Trophoblast cell (in vitro differentiated cells and primary cell): ENCODE results near the gene G0S2. TPM values are rescaled to one million over a fixed set of nuclear protein-coding genes. Genes with fewer than 3 reads are reported as not detected.

Experiments
- DNase-seq, 2 donors: peaks; one replicate each; pipeline ENCODE4 v3.0.0-alpha.2; 2016
- H2AFZ ChIP-seq: 2 replicates; pipeline ENCODE4 v1.6.1; 2013; ENCODE audit warnings: low read length, moderate library complexity, mild to moderate bottlenecking; ENCODE audit not compliant: insufficient read depth, poor library complexity
- H2AK5ac ChIP-seq: 2 replicates; pipeline ENCODE4 v1.6.1; 2013; ENCODE audit warnings: mild to moderate bottlenecking, low read length
- H2BK120ac ChIP-seq: 2 replicates; pipeline ENCODE4 v1.6.1; 2013; ENCODE audit warnings: low read length, mild to moderate bottlenecking, moderate library complexity; ENCODE audit not compliant: insufficient read depth, poor library complexity
- H2BK12ac ChIP-seq: 2 replicates; pipeline ENCODE4 v1.6.1; 2013; ENCODE audit warnings: mild to moderate bottlenecking, low read length, moderate library complexity
- H2BK5ac ChIP-seq: 2 replicates; pipeline ENCODE4 v1.6.1; 2013; ENCODE audit warnings: low read length, low read depth, moderate library complexity, mild to moderate bottlenecking; ENCODE audit not compliant: poor library complexity
- H3K14ac ChIP-seq: 2 replicates; pipeline ENCODE4 v1.6.1; 2013; ENCODE audit warnings: mild to moderate bottlenecking, low read length
- H3K18ac ChIP-seq: 2 replicates; pipeline ENCODE4 v1.6.1; 2013; ENCODE audit warnings: mild to moderate bottlenecking, low read length
- H3K23ac ChIP-seq: 2 replicates; pipeline ENCODE4 v1.6.1; 2013; ENCODE audit warnings: low read length
- H3K27ac ChIP-seq: 2 replicates; pipeline ENCODE4 v1.5.1; 2013; ENCODE audit warnings: low read depth, mild to moderate bottlenecking, inconsistent platforms, low read length, moderate library complexity
- H3K27me3 ChIP-seq: 2 replicates; pipeline ENCODE4 v1.6.1; 2013; ENCODE audit warnings: inconsistent platforms, mild to moderate bottlenecking, low read length, moderate library complexity; ENCODE audit not compliant: insufficient read depth
- H3K36me3 ChIP-seq, 2 experiments: 1 replicate in 1 of 2; 2 replicates in 1 of 2; pipeline ENCODE4 v1.6.1; 2013; ENCODE audit warnings: low read length in 2 of 2, mild to moderate bottlenecking in 2 of 2, moderate library complexity in 1 of 2; ENCODE audit not compliant: insufficient read depth in 2 of 2, control insufficient read depth in 1 of 2
- H3K4ac ChIP-seq: 2 replicates; pipeline ENCODE4 v1.6.1; 2013; ENCODE audit warnings: low read depth, mild to moderate bottlenecking, low read length, moderate library complexity
- H3K4me1 ChIP-seq, 2 experiments: 1 replicate in 1 of 2; 2 replicates in 1 of 2; pipeline ENCODE4 v1.6.1; 2013; ENCODE audit warnings: low read length in 2 of 2, mild to moderate bottlenecking in 2 of 2, moderate library complexity in 1 of 2; ENCODE audit not compliant: insufficient read depth in 2 of 2, control insufficient read depth in 1 of 2
- H3K4me2 ChIP-seq: 2 replicates; pipeline ENCODE4 v1.6.1; 2013; ENCODE audit warnings: inconsistent platforms, mild to moderate bottlenecking, low read length, moderate library complexity
- H3K4me3 ChIP-seq: 2 replicates; pipeline ENCODE4 v1.5.1; 2013; ENCODE audit warnings: mild to moderate bottlenecking, low read depth, low read length, inconsistent platforms
- H3K79me1 ChIP-seq: one replicate; pipeline ENCODE4 v1.6.1; 2013; ENCODE audit warnings: low read length
- H3K79me2 ChIP-seq: 2 replicates; pipeline ENCODE4 v1.6.1; 2013; ENCODE audit warnings: low read length, mild to moderate bottlenecking; ENCODE audit not compliant: control insufficient read depth, insufficient read depth, poor library complexity
- H3K9ac ChIP-seq: 2 replicates; pipeline ENCODE4 v1.6.1; 2013; ENCODE audit warnings: mild to moderate bottlenecking, low read length
- H3K9me3 ChIP-seq: 2 replicates; pipeline ENCODE4 v1.6.1; 2013; ENCODE audit warnings: low read depth, mild to moderate bottlenecking, control low read depth, inconsistent platforms, low read length; ENCODE audit not compliant: insufficient read depth
- H4K12ac ChIP-seq: 2 replicates; pipeline ENCODE4 v1.6.1; 2013; ENCODE audit warnings: low read depth, mild to moderate bottlenecking, low read length, moderate library complexity
- H4K8ac ChIP-seq: 2 replicates; pipeline ENCODE4 v1.6.1; 2013; ENCODE audit warnings: low read depth, mild to moderate bottlenecking, low read length, moderate library complexity
- H4K91ac ChIP-seq: one replicate; pipeline ENCODE4 v1.6.1; 2013; ENCODE audit warnings: low read depth, mild to moderate bottlenecking, low read length, moderate library complexity
- WGBS: extraction: QIAGEN DNeasy Blood & Tissue Kit; methylation state at CpG from one replicate; pipeline ENCODE4 v1.1.7; 2013; ENCODE audit warnings: missing lambda C conversion rate; ENCODE audit not compliant: insufficient read length, insufficient coverage; ENCODE audit errors: extremely low coverage; 5-methylcytosine and 5-hydroxymethylcytosine counted together
- polyA plus RNA-seq: library from polyadenylated mRNA; stranded (reverse); fragments of 200-250 nt; gene quantifications from 2 replicates; pipeline ENCODE4 v1.2.3, GENCODE V29; 2013

Gene G0S2
- polyA plus RNA-seq = 0.96 and 1.1 TPM in 2 replicates

GRCh38 chr1:209674957-209675564 lies at the start of gene G0S2:
G0S2 (plus strand) TSS chr1:209675412; CDS start chr1:209675685, 273 bp downstream.
- H4K8ac ChIP-seq = no peak within 1 kb of the TSS
- H2AFZ ChIP-seq = peak within 1 kb of the TSS; percentile 45
- no peak within 1 kb of the TSS for H2BK120ac ChIP-seq
- no peak within 1 kb of the TSS for H4K12ac ChIP-seq
- no peak within 1 kb of the TSS for H3K27ac ChIP-seq
- peak in 1 of 2 donors; percentile 17 for DNase-seq
- peaks cover 27% of the 10 kb centered on the region for H3K27me3 ChIP-seq
- peak within 1 kb of the TSS; percentile 46 for H3K4me3 ChIP-seq
- H4K91ac ChIP-seq = no peak within 1 kb of the TSS
- H2BK12ac ChIP-seq = peak within 1 kb of the TSS; percentile 9
- H3K18ac ChIP-seq = no peak within 1 kb of the TSS
- no peaks in the 10 kb centered on the region for H3K9me3 ChIP-seq
- no peak within 1 kb of the TSS for H3K4ac ChIP-seq
- H3K36me3 ChIP-seq = no peaks in the 10 kb centered on the region
- H3K79me2 ChIP-seq = peaks cover 1% of the 10 kb centered on the region
- no peak within 1 kb of the TSS for H2AK5ac ChIP-seq
- no peak within 1 kb of the TSS for H2BK5ac ChIP-seq
- H3K9ac ChIP-seq = no peak within 1 kb of the TSS
- H3K23ac ChIP-seq = no peak within 1 kb of the TSS
- no CpG with 5 or more reads among the region's 47 CpGs for WGBS
- H3K4me1 ChIP-seq = peaks cover 10 to 15% of the 10 kb centered on the region in 2 experiments
- H3K79me1 ChIP-seq = no peaks in the 10 kb centered on the region
- no peak within 1 kb of the TSS for H3K14ac ChIP-seq
- peak within 1 kb of the TSS; percentile 78 for H3K4me2 ChIP-seq

GRCh38 chr1:209625791-209626285 lies 49.4 kb upstream of the G0S2 start:
- no peaks in the 10 kb centered on the region for H3K9me3 ChIP-seq
- H3K27me3 ChIP-seq = no peaks in the 10 kb centered on the region
- no peak overlapping the region for H3K4me2 ChIP-seq
- no peak overlapping the region for H3K4ac ChIP-seq
- no peaks in the 10 kb centered on the region for H3K79me2 ChIP-seq
- H2AK5ac ChIP-seq = no peak overlapping the region
- no CpG with 5 or more reads among the region's 18 CpGs for WGBS
- no peak overlapping the region for H3K18ac ChIP-seq
- no peak overlapping the region for H3K14ac ChIP-seq
- H3K4me3 ChIP-seq = no peak overlapping the region
- H2BK12ac ChIP-seq = no peak overlapping the region
- H3K27ac ChIP-seq = no peak overlapping the region
- no peak overlapping the region for H2AFZ ChIP-seq
- H3K9ac ChIP-seq = no peak overlapping the region
- no peaks in the 10 kb centered on the region for H3K36me3 ChIP-seq
- DNase-seq = no peak
- no peak overlapping the region for H4K8ac ChIP-seq
- H2BK5ac ChIP-seq = no peak overlapping the region
- H3K79me1 ChIP-seq = peaks cover 2% of the 10 kb centered on the region
- no peak overlapping the region for H4K12ac ChIP-seq
- H2BK120ac ChIP-seq = no peak overlapping the region
- H3K4me1 ChIP-seq = no peaks in the 10 kb centered on the region
- H4K91ac ChIP-seq = no peak overlapping the region
- no peak overlapping the region for H3K23ac ChIP-seq

- Histone ChIP-seq H3K4ac (no peak overlapping the region), H3K79me2 (no peaks in the 10 kb centered on the region), H3K14ac (no peak overlapping the region), H3K36me3 (no peaks in the 10 kb centered on the region), H2BK5ac (no peak overlapping the region), H3K23ac (no peak overlapping the region), H2AK5ac (no peak overlapping the region), H3K9me3 (no peaks in the 10 kb centered on the region), H3K27ac (no peak overlapping the region), H3K79me1 (peaks cover 2% of the 10 kb centered on the region), H2AFZ (no peak overlapping the region), H3K18ac (no peak overlapping the region), H4K91ac (no peak overlapping the region), H3K4me1 (no peaks in the 10 kb centered on the region), H3K27me3 (no peaks in the 10 kb centered on the region), H3K9ac (no peak overlapping the region), H4K8ac (no peak overlapping the region), H3K4me2 (no peak overlapping the region), H2BK120ac (no peak overlapping the region), H3K4me3 (no peak overlapping the region), H4K12ac (no peak overlapping the region), H2BK12ac (no peak overlapping the region)
- no peak for DNase-seq
- WGBS = no CpG with 5 or more reads among the region's 19 CpGs
Observed at GRCh38 chr1:209626346-209627026, 48.7 kb upstream of the G0S2 start.

- Histone ChIP-seq H2AK5ac (no peak overlapping the region), H3K27ac (no peak overlapping the region), H3K18ac (no peak overlapping the region), H3K4me3 (no peak overlapping the region), H3K9ac (peak overlapping the region; percentile 17), H2BK120ac (no peak overlapping the region), H3K9me3 (no peaks in the 10 kb centered on the region), H4K12ac (no peak overlapping the region), H2AFZ (no peak overlapping the region), H4K91ac (no peak overlapping the region), H3K79me1 (peaks cover 2% of the 10 kb centered on the region), H3K4me1 (no peaks in the 10 kb centered on the region), H3K27me3 (no peaks in the 10 kb centered on the region), H4K8ac (no peak overlapping the region), H3K79me2 (no peaks in the 10 kb centered on the region), H2BK5ac (no peak overlapping the region), H3K4ac (no peak overlapping the region), H3K36me3 (no peaks in the 10 kb centered on the region), H3K4me2 (no peak overlapping the region), H3K14ac (no peak overlapping the region), H2BK12ac (peak overlapping the region; percentile 7), H3K23ac (no peak overlapping the region)
- no CpG with 5 or more reads among the region's 16 CpGs for WGBS
- no peak for DNase-seq
Observed at GRCh38 chr1:209627027-209627731, 48.0 kb upstream of the G0S2 start.
